ENCODE measurements around the gene PACRG.

GRCh38 chr6:163053667-163054344 is 326.0 kb downstream of the PACRG start:
- no peak for TF ChIP-seq POLR2A (IDR thresholded peaks at IDR 0.05; ENCODE audit: low read length)
- TF ChIP-seq GATA1 (IDR thresholded peaks at IDR 0.05; ENCODE audit: low read depth, low read length), result no peak
